H1 (cell line): ENCODE data around the gene SH3RF3. TPM values are rescaled to one million over a fixed set of nuclear protein-coding genes. Genes with fewer than 3 reads are reported as not detected.
A peak's percentile ranks its signal among the peaks of the same experiment; 100 is the strongest.

Experiments
- CTCF ChIA-PET: fragments of 300-600 bp; sonication (Branson Sonifier 250); formaldehyde crosslinking; loops from one replicate; lab custom pipeline; 2021; ENCODE audit not compliant: partially characterized antibody; lab: Charles Lee
- POLR2A ChIA-PET: fragments of 300-600 bp; sonication (Branson Sonifier 250); formaldehyde crosslinking; loops from one replicate; lab custom pipeline; 2021; ENCODE audit warnings: inconsistent platforms; ENCODE audit not compliant: partially characterized antibody; lab: Charles Lee
- DNase-seq, 2 experiments: peaks; one replicate each; pipeline versions ENCODE4 v3.0.0 to v3.0.0-alpha.2; 2010 to 2022; ENCODE audit warnings: low spot score in 2 of 2, low read depth in 1 of 2, mixed read lengths in 1 of 2
- FAIRE-seq: peaks from 2 replicates; lab custom pipeline; 2011; peaks lifted over from hg19 to GRCh38; lab: Jason Lieb, UNC
- H2AFZ ChIP-seq: 2 replicates; pipeline ENCODE4 v1.8.1; 2012; ENCODE audit warnings: low read length, inconsistent platforms
- H2AK5ac ChIP-seq: 2 replicates; pipeline ENCODE4 v1.6.1; 2013; ENCODE audit warnings: low read depth, low read length
- H2BK120ac ChIP-seq: replicated peaks from 2 replicates; pipeline ENCODE3; 2013; ENCODE audit warnings: low read depth, low read length, inconsistent platforms
- H2BK12ac ChIP-seq: 2 replicates; pipeline ENCODE4 v1.6.1; 2013; ENCODE audit warnings: low read depth, low read length
- H2BK15ac ChIP-seq: 2 replicates; pipeline ENCODE4 v1.6.1; 2013; ENCODE audit warnings: low read length
- H2BK20ac ChIP-seq: 2 replicates; pipeline ENCODE4 v1.6.1; 2013; ENCODE audit warnings: low read length
- H2BK5ac ChIP-seq: 2 replicates; pipeline ENCODE4 v1.6.1; 2013; ENCODE audit warnings: low read depth, low read length
- H3K14ac ChIP-seq: 2 replicates; pipeline ENCODE4 v1.6.1; 2013; ENCODE audit warnings: inconsistent platforms; ENCODE audit not compliant: insufficient read length
- H3K18ac ChIP-seq: 2 replicates; pipeline ENCODE4 v1.6.1; 2013; ENCODE audit warnings: low read length; ENCODE audit errors: extremely low read depth
- H3K23ac ChIP-seq: 2 replicates; pipeline ENCODE4 v1.6.1; 2013; ENCODE audit warnings: inconsistent platforms; ENCODE audit not compliant: insufficient read length
- H3K23me2 ChIP-seq: 2 replicates; pipeline ENCODE4 v1.6.1; 2013; ENCODE audit warnings: low read depth, low read length
- H3K27ac ChIP-seq: 2 replicates; pipeline ENCODE4 v1.6.1; 2011; ENCODE audit warnings: low read depth, low read length, inconsistent platforms
- H3K27me3 ChIP-seq, 4 experiments: replicated peaks in 1 of 4; 1 replicate in 1 of 4; 2 replicates in 3 of 4; pipeline versions ENCODE4 v1.6.1 to v1.8.1; 2011 to 2013; ENCODE audit warnings: low read length in 3 of 4, mild to moderate bottlenecking in 3 of 4, inconsistent platforms in 2 of 4, mixed read lengths in 2 of 4, moderate library complexity in 1 of 4; ENCODE audit not compliant: control insufficient read depth in 3 of 4, insufficient read depth in 3 of 4; ENCODE audit errors: extremely low read depth in 1 of 4
- H3K36me3 ChIP-seq, 4 experiments: 2 replicates each; pipeline versions ENCODE4 v1.6.1 to v1.8.1; 2011 to 2013; ENCODE audit warnings: mild to moderate bottlenecking in 4 of 4, low read length in 3 of 4, moderate library complexity in 2 of 4, control low read depth in 1 of 4, inconsistent platforms in 1 of 4; ENCODE audit not compliant: insufficient read depth in 4 of 4, control insufficient read depth in 2 of 4
- H3K4ac ChIP-seq: replicated peaks from 2 replicates; pipeline ENCODE3; 2013; ENCODE audit warnings: low read length, low read depth, mixed read lengths, inconsistent platforms; ENCODE audit not compliant: insufficient read length
- H3K4me1 ChIP-seq, 4 experiments: replicated peaks in 1 of 4; 1 replicate in 1 of 4; 2 replicates in 3 of 4; pipeline versions ENCODE4 v1.6.1 to v1.8.1; 2011 to 2013; ENCODE audit warnings: low read length in 3 of 4, inconsistent platforms in 2 of 4, mixed read lengths in 1 of 4; ENCODE audit not compliant: insufficient read depth in 4 of 4, control insufficient read depth in 3 of 4
- H3K4me2 ChIP-seq, 2 experiments: 2 replicates each; pipeline versions ENCODE4 v1.6.1 to v1.8.1; 2011 to 2013; ENCODE audit warnings: low read depth in 2 of 2, low read length in 2 of 2, control low read depth in 1 of 2, inconsistent platforms in 1 of 2, mild to moderate bottlenecking in 1 of 2; ENCODE audit not compliant: insufficient read depth in 1 of 2
- H3K4me3 ChIP-seq, 4 experiments: fragments of 200-600, 300-600 bp in 1 of 4; sonication (generic), shearing (Covaris generic), sonication (Bioruptor Twin) in 1 of 4; 2 replicates each; pipeline versions ENCODE4 v1.5.1 to v1.8.1; 2011 to 2016; ENCODE audit warnings: low read length in 4 of 4, low read depth in 3 of 4, control low read depth in 2 of 4, inconsistent platforms in 2 of 4, mild to moderate bottlenecking in 2 of 4, mixed read lengths in 1 of 4, moderate library complexity in 1 of 4; ENCODE audit not compliant: insufficient read depth in 2 of 4; ENCODE audit errors: extremely low read depth in 1 of 4
- H3K56ac ChIP-seq: replicated peaks from 2 replicates; pipeline ENCODE3; 2013; ENCODE audit warnings: low read depth, mild to moderate bottlenecking, mixed read lengths, low read length, inconsistent platforms; ENCODE audit not compliant: insufficient read length
- H3K79me1 ChIP-seq: 2 replicates; pipeline ENCODE4 v1.6.1; 2013; ENCODE audit warnings: low read depth, low read length, control low read depth
- H3K79me2 ChIP-seq, 2 experiments: 2 replicates each; pipeline versions ENCODE4 v1.6.1 to v1.8.1; 2012 to 2013; ENCODE audit warnings: low read length in 2 of 2, mild to moderate bottlenecking in 2 of 2, inconsistent platforms in 1 of 2; ENCODE audit not compliant: insufficient read depth in 2 of 2, control insufficient read depth in 1 of 2
- H3K9ac ChIP-seq, 4 experiments: replicated peaks in 1 of 4; 1 replicate in 1 of 4; 2 replicates in 3 of 4; pipeline versions ENCODE4 v1.6.1 to v1.8.1; 2011 to 2013; ENCODE audit warnings: low read depth in 3 of 4, low read length in 3 of 4, control low read depth in 2 of 4, mild to moderate bottlenecking in 2 of 4, moderate library complexity in 2 of 4, inconsistent platforms in 1 of 4; ENCODE audit errors: extremely low read depth in 1 of 4
- H3K9me3 ChIP-seq, 2 experiments: 2 replicates each; pipeline versions ENCODE4 v1.6.1 to v1.8.1; 2012 to 2013; ENCODE audit warnings: mild to moderate bottlenecking in 2 of 2, moderate library complexity in 2 of 2, control low read depth in 1 of 2, inconsistent platforms in 1 of 2, low read depth in 1 of 2, low read length in 1 of 2, mixed read lengths in 1 of 2; ENCODE audit not compliant: insufficient read depth in 2 of 2
- H4K20me1 ChIP-seq, 2 experiments: replicated peaks in 1 of 2; 2 replicates each; pipeline versions ENCODE3 to v1.8.1; 2011 to 2013; ENCODE audit warnings: inconsistent platforms in 2 of 2, low read length in 2 of 2, mild to moderate bottlenecking in 1 of 2; ENCODE audit not compliant: insufficient read depth in 2 of 2, control insufficient read depth in 1 of 2
- H4K5ac ChIP-seq: 2 replicates; pipeline ENCODE4 v1.6.1; 2013; ENCODE audit warnings: low read length, low read depth, mixed read lengths, inconsistent platforms; ENCODE audit not compliant: insufficient read length
- H4K8ac ChIP-seq: 2 replicates; pipeline ENCODE4 v1.8.0; 2013; ENCODE audit warnings: mild to moderate bottlenecking, moderate library complexity, low read length, inconsistent platforms; ENCODE audit not compliant: insufficient read depth; ENCODE audit errors: extremely low read depth
- H4K91ac ChIP-seq: replicated peaks from 2 replicates; pipeline ENCODE3; 2013; ENCODE audit warnings: low read length, mixed read lengths, inconsistent platforms; ENCODE audit not compliant: insufficient read length
- CBX5 ChIP-seq: fragments of 300-800, 300-1000 bp; sonication (generic); IDR thresholded peaks from 2 replicates; pipeline ENCODE4 v1.7.1; 2016; ENCODE audit warnings: antibody characterized with exemption, low read length, low read depth
- GTF2F1 ChIP-seq: IDR thresholded peaks from 2 replicates; pipeline ENCODE4 v1.6.1; 2012; ENCODE audit warnings: low read depth, low read length, improper control_type of control experiment, borderline replicate concordance
- HDAC2 ChIP-seq, 2 experiments: fragments of 300-600 bp in 1 of 2; sonication (generic) in 1 of 2; IDR thresholded peaks; 2 replicates each; pipeline ENCODE4 v1.6.1; 2011 to 2012; ENCODE audit warnings: low read depth in 2 of 2, low read length in 2 of 2, mild to moderate bottlenecking in 2 of 2, moderate library complexity in 2 of 2, borderline replicate concordance in 1 of 2, inconsistent platforms in 1 of 2
- NANOG ChIP-seq: IDR thresholded peaks from 2 replicates; pipeline ENCODE4 v1.6.1; 2011; ENCODE audit warnings: low read length, low read depth, mild to moderate bottlenecking, inconsistent platforms; ENCODE audit not compliant: insufficient read depth, poor library complexity, severe bottlenecking
- NRF1 ChIP-seq: IDR thresholded peaks from 2 replicates; pipeline ENCODE4 v1.6.1; 2011; ENCODE audit warnings: mild to moderate bottlenecking, low read depth, low read length, improper control_type of control experiment
- SP1 ChIP-seq: IDR thresholded peaks from 2 replicates; pipeline ENCODE4 v1.6.1; 2011; ENCODE audit warnings: low read depth, low read length
- SP4 ChIP-seq: IDR thresholded peaks from 2 replicates; pipeline ENCODE4 v1.6.1; 2012; ENCODE audit warnings: low read length, inconsistent platforms
- TEAD4 ChIP-seq: IDR thresholded peaks from 2 replicates; pipeline ENCODE4 v1.6.1; 2012; ENCODE audit warnings: low read depth, low read length, inconsistent platforms, mixed read lengths
- WGBS, 2 experiments: shearing (Covaris generic) in 1 of 2; methylation state at CpG; one replicate each; pipeline versions ENCODE4 v1.1.6 to v1.1.7; 2013 to 2015; ENCODE audit warnings: low lambda C conversion rate in 2 of 2, mixed read lengths in 2 of 2, inconsistent platforms in 1 of 2, low coverage in 1 of 2, missing lambda C conversion rate in 1 of 2; ENCODE audit not compliant: insufficient replicate concordance in 2 of 2, insufficient coverage in 1 of 2, insufficient read length in 1 of 2; ENCODE audit errors: extremely low coverage in 1 of 2, missing lambda C conversion rate in 1 of 2; 5-methylcytosine and 5-hydroxymethylcytosine counted together
- polyA plus RNA-seq, 7 experiments: library from polyadenylated mRNA; depleted of rRNA in 3 of 7; stranded (reverse) in 5 of 7; unstranded in 2 of 7; fragments of >200 nt in 5 of 7; fragments of 200-250 nt in 2 of 7; gene quantifications; 1 replicate in 5 of 7; 2 replicates in 1 of 7; 4 replicates in 1 of 7; pipeline versions ENCODE4 v1.2.1 to v1.2.3, GENCODE V29; 2011 to 2013; ENCODE audit warnings: missing spikeins in 2 of 7, mixed read lengths in 2 of 7
- total RNA-seq: library from RNA; stranded (reverse); fragmentation: NEBNext Ultra II Directional; extraction: Animal tissue kit (Norgen Biotek cat#: 25700); gene quantifications from 2 replicates; pipeline ENCODE4 v1.2.1, GENCODE V29; 2021

Gene SH3RF3
- total and polyA plus RNA-seq, 2 of the 8 experiments (the other 6 are each of a cell fraction or from before 2014, with no cell fraction given), result 0.11 to 0.65 TPM

GRCh38 chr2:109374548-109375130, 245.6 kb downstream of the SH3RF3 start:
- H3K4me1 ChIP-seq, result no peaks in the 10 kb centered on the region
- no peak overlapping the region for H3K4me2 ChIP-seq
- WGBS, 2 experiments, result 95% methylated on average over 16 of the region's 16 CpGs; no CpG with 5 or more reads in 1 of the 2 experiments
- no peak overlapping the region for H2AFZ ChIP-seq
- H3K79me2 ChIP-seq, result no peaks in the 10 kb centered on the region
- H3K27me3 ChIP-seq, result no peaks in the 10 kb centered on the region
- CTCF ChIA-PET, result interaction anchor here (0.5 to 1.1 kb wide), 3 partner anchors 9 to 396 kb away, joined by 3 read pairs; no protein-coding TSS in a partner anchor
- H3K4me3 ChIP-seq, result no peak overlapping the region
- H4K91ac ChIP-seq, result no peak overlapping the region
- no peak overlapping the region for H3K56ac ChIP-seq
- peak in 1 of 2 experiments; percentile 33 for DNase-seq
- no peak overlapping the region for H3K23ac ChIP-seq
- H2BK12ac ChIP-seq, result no peak overlapping the region
- FAIRE-seq, result no peak
- H3K9ac ChIP-seq, result no peak overlapping the region
- no peaks in the 10 kb centered on the region for H3K79me1 ChIP-seq
- H3K27ac ChIP-seq, result no peak overlapping the region
- no peak overlapping the region for H2AK5ac ChIP-seq
- no peak overlapping the region for H2BK15ac ChIP-seq
- no peak overlapping the region for H2BK20ac ChIP-seq
- peaks cover 0 to 2% of the 10 kb centered on the region in 2 experiments for H4K20me1 ChIP-seq
- no peaks in the 10 kb centered on the region for H3K9me3 ChIP-seq
- POLR2A ChIA-PET, result no interaction called here
- H2BK120ac ChIP-seq, result no peak overlapping the region
- no peak overlapping the region for H4K5ac ChIP-seq
- H3K23me2 ChIP-seq, result no peaks in the 10 kb centered on the region
- no peak overlapping the region for H2BK5ac ChIP-seq
- no peak overlapping the region for H3K14ac ChIP-seq
- no peak overlapping the region for H3K4ac ChIP-seq
- peak overlapping the region; percentile 39; the same call in 1 of the 2 replicates for H4K8ac ChIP-seq
- H3K36me3 ChIP-seq, result no peaks in the 10 kb centered on the region
- no peak overlapping the region for H3K18ac ChIP-seq
- TF ChIP-seq SP1, result no peak
- TF ChIP-seq CBX5, result no peak
- no peak for TF ChIP-seq NRF1
- TF ChIP-seq SP4, result no peak
- TF ChIP-seq NANOG, result no peak
- no peak for TF ChIP-seq HDAC2 (IDR thresholded peaks at IDR 0.05; ENCODE audit: borderline replicate concordance in 1 of 2, low read depth in 2 of 2, low read length in 2 of 2)
- no peak for TF ChIP-seq GTF2F1
- no peak for TF ChIP-seq TEAD4
